Spinal cord (tissue), 10 donors: ENCODE results near the gene LGALS7. TPM values are rescaled to one million over a fixed set of nuclear protein-coding genes. Genes with fewer than 3 reads are reported as not detected.
"Not testable (repeated sequence)": the region's sequence is repeated elsewhere in the genome, so short reads cannot be mapped to it uniquely, and the experiment has no call there.

ENCODE experiments used
- DNase-seq, 6 donors: peaks; one replicate each; pipeline versions ENCODE4 v3.0.0 to v3.0.0-alpha.2; 2013 to 2015; ENCODE audit warnings: low spot score in 6 of 6, low read depth in 4 of 6
- H3K27ac ChIP-seq: one replicate; pipeline ENCODE4 v1.5.1; 2013; ENCODE audit warnings: low read depth, low read length, control low read depth
- H3K27me3 ChIP-seq: one replicate; pipeline ENCODE4 v1.6.1; 2013; ENCODE audit warnings: low read length; ENCODE audit not compliant: control insufficient read depth, insufficient read depth
- H3K36me3 ChIP-seq: one replicate; pipeline ENCODE4 v1.6.1; 2013; ENCODE audit warnings: low read length; ENCODE audit not compliant: control insufficient read depth, insufficient read depth
- H3K4me1 ChIP-seq: one replicate; pipeline ENCODE4 v1.6.1; 2013; ENCODE audit warnings: low read length; ENCODE audit not compliant: control insufficient read depth, insufficient read depth
- H3K4me3 ChIP-seq: one replicate; pipeline ENCODE4 v1.5.1; 2013; ENCODE audit warnings: low read depth, low read length, control low read depth
- H3K9me3 ChIP-seq: one replicate; pipeline ENCODE4 v1.6.1; 2013; ENCODE audit warnings: low read length; ENCODE audit not compliant: control insufficient read depth, insufficient read depth
- WGBS: methylation state at CpG from one replicate; pipeline ENCODE4 v1.1.5; 2013; ENCODE audit warnings: missing lambda C conversion rate; ENCODE audit not compliant: insufficient coverage; 5-methylcytosine and 5-hydroxymethylcytosine counted together
- polyA plus RNA-seq, 2 donors: library from polyadenylated mRNA; unstranded; fragments of 120-200 nt; gene quantifications; one replicate each; pipeline ENCODE4 v1.2.1, GENCODE V29; 2013; ENCODE audit not compliant: insufficient read length in 2 of 2
- total RNA-seq, 2 donors: library from RNA; depleted of rRNA in 1 of 2; stranded (reverse); fragments of 120-200 nt in 1 of 2; fragments of >200 nt in 1 of 2; gene quantifications; one replicate each; pipeline versions ENCODE4 v1.2.3 to v1.2.4, GENCODE V29; 2013 to 2014
- donor health status: healthy.

The LGALS7 gene
- total and polyA plus RNA-seq, 4 donors: 0.72 to 1.4 TPM; not detected in 2

GRCh38 chr19:38790507-38791403 is 17.4 kb upstream of the LGALS7 start:
- WGBS: 0% methylated on average over 1 of the region's 49 CpGs
- H3K36me3 ChIP-seq, H3K27me3 ChIP-seq, H3K9me3 ChIP-seq, H3K4me3 ChIP-seq, DNase-seq, H3K27ac ChIP-seq, H3K4me1 ChIP-seq: not testable (repeated sequence)

- H3K4me1 ChIP-seq: peaks cover 9% of the 10 kb centered on the region
- peaks cover 4% of the 10 kb centered on the region for H3K27me3 ChIP-seq
- H3K27ac ChIP-seq: no peak within 1 kb of the TSS
- 54% methylated on average over 8 of the region's 17 CpGs for WGBS
- H3K36me3 ChIP-seq: no peaks in the 10 kb centered on the region
- no peaks in the 10 kb centered on the region for H3K9me3 ChIP-seq
- H3K4me3 ChIP-seq: no peak within 1 kb of the TSS
- no peak for DNase-seq
Measured at GRCh38 chr19:38788478-38789243, 15.3 kb upstream of the LGALS7 start, which contains the start of gene LGALS7B. TSS of gene LGALS7B (plus strand) at chr19:38789200. CDS start at chr19:38789227, 27 bp downstream.

GRCh38 chr19:38786572-38787265 is 13.4 kb upstream of the LGALS7 start:
- H3K4me1 ChIP-seq: no peaks in the 10 kb centered on the region
- no peak overlapping the region for H3K4me3 ChIP-seq
- H3K36me3 ChIP-seq: no peaks in the 10 kb centered on the region
- H3K9me3 ChIP-seq: no peaks in the 10 kb centered on the region
- no peak for DNase-seq
- H3K27ac ChIP-seq: no peak overlapping the region
- WGBS: 73% methylated on average over 10 of the region's 11 CpGs
- no peaks in the 10 kb centered on the region for H3K27me3 ChIP-seq

GRCh38 chr19:38786061-38786460 is 12.7 kb upstream of the LGALS7 start:
- not testable (repeated sequence) for DNase-seq, H3K9me3 ChIP-seq, H3K27ac ChIP-seq, H3K4me3 ChIP-seq, H3K27me3 ChIP-seq, H3K4me1 ChIP-seq, H3K36me3 ChIP-seq
- WGBS: 75% methylated on average over 2 of the region's 3 CpGs

GRCh38 chr19:38785187-38785699 is 11.9 kb upstream of the LGALS7 start:
- 96% methylated on average over 7 of the region's 7 CpGs for WGBS
- no peak for DNase-seq
- no peaks in the 10 kb centered on the region for H3K36me3 ChIP-seq
- no peak overlapping the region for H3K27ac ChIP-seq
- H3K27me3 ChIP-seq: peaks cover 3% of the 10 kb centered on the region
- no peaks in the 10 kb centered on the region for H3K4me1 ChIP-seq
- no peaks in the 10 kb centered on the region for H3K9me3 ChIP-seq
- H3K4me3 ChIP-seq: no peak overlapping the region

GRCh38 chr19:38784224-38784623 is 10.9 kb upstream of the LGALS7 start:
- H3K9me3 ChIP-seq: no peaks in the 10 kb centered on the region
- 93% methylated on average over 2 of the region's 3 CpGs for WGBS
- H3K4me1 ChIP-seq: no peaks in the 10 kb centered on the region
- no peak overlapping the region for H3K27ac ChIP-seq
- no peaks in the 10 kb centered on the region for H3K36me3 ChIP-seq
- no peak for DNase-seq
- no peak overlapping the region for H3K4me3 ChIP-seq
- H3K27me3 ChIP-seq: peaks cover 6% of the 10 kb centered on the region

- not testable (repeated sequence) for H3K4me3 ChIP-seq, H3K4me1 ChIP-seq, H3K27ac ChIP-seq, DNase-seq, H3K36me3 ChIP-seq, H3K27me3 ChIP-seq, H3K9me3 ChIP-seq
- 85% methylated on average over 2 of the region's 13 CpGs for WGBS
Measured at GRCh38 chr19:38782212-38782611, 8.9 kb upstream of the LGALS7 start.

- H3K27me3 ChIP-seq: peaks cover 6% of the 10 kb centered on the region
- no peak overlapping the region for H3K4me3 ChIP-seq
- no peaks in the 10 kb centered on the region for H3K4me1 ChIP-seq
- no peaks in the 10 kb centered on the region for H3K36me3 ChIP-seq
- no peak overlapping the region for H3K27ac ChIP-seq
- H3K9me3 ChIP-seq: no peaks in the 10 kb centered on the region
- WGBS: 89% methylated on average over 6 of the region's 7 CpGs
- DNase-seq: no peak
Measured at GRCh38 chr19:38781058-38781457, 7.7 kb upstream of the LGALS7 start.

- DNase-seq: no peak
- no peak overlapping the region for H3K4me3 ChIP-seq
- peaks cover 6% of the 10 kb centered on the region for H3K27me3 ChIP-seq
- no peaks in the 10 kb centered on the region for H3K4me1 ChIP-seq
- no peaks in the 10 kb centered on the region for H3K9me3 ChIP-seq
- WGBS: 90% methylated on average over 5 of the region's 7 CpGs
- H3K36me3 ChIP-seq: no peaks in the 10 kb centered on the region
- H3K27ac ChIP-seq: no peak overlapping the region
Measured at GRCh38 chr19:38780443-38780842, 7.1 kb upstream of the LGALS7 start.
